ENCODE results near the gene HSDL2. TPM values are rescaled to one million over a fixed set of nuclear protein-coding genes. Genes with fewer than 3 reads are reported as not detected.
"Not testable (repeated sequence)": the region's sequence is repeated elsewhere in the genome, so short reads cannot be mapped to it uniquely, and the experiment has no call there.

The HSDL2 gene
- total and polyA plus RNA-seq, 2 donors from 2014 or later: 30.2 to 67.0 TPM

- Histone ChIP-seq H3K36me3 (ENCODE audit: control insufficient read depth in 2 of 3, insufficient read depth in 3 of 3, low read length in 3 of 3) (no peaks in the 10 kb centered on the region), H3K9ac (ENCODE audit: low read length in 3 of 3) (peak overlapping the region in 2 of 3 donors; percentile 20 to 24), H3K27ac (ENCODE audit: low read depth in 2 of 2, low read length in 2 of 2) (peak overlapping the region; percentile 26 to 72), H3K4me3 (ENCODE audit: low read length in 3 of 3) (no peak overlapping the region), H3K4me1 (ENCODE audit: control insufficient read depth in 2 of 3, insufficient read depth in 2 of 3, low read depth in 1 of 3, low read length in 3 of 3) (peaks cover 0 to 15% (median 7%) of the 10 kb centered on the region in 3 donors), H3K9me3 (ENCODE audit: control insufficient read depth in 2 of 3, insufficient read depth in 1 of 3, low read length in 3 of 3) (no peaks in the 10 kb centered on the region), H3K27me3 (ENCODE audit: control insufficient read depth, insufficient read depth, low read length) (no peaks in the 10 kb centered on the region)
- intact Hi-C loops (cut with DNase I): no loop called here
- DNase-seq (no peak), FAIRE-seq (no peak)
- no peak for TF ChIP-seq CTCF (IDR thresholded peaks at IDR 0.05; ENCODE audit: borderline replicate concordance, extremely low read depth, insufficient read depth)
Measured at GRCh38 chr9:112507001-112507680, 127.2 kb downstream of the HSDL2 start.

DNA sequence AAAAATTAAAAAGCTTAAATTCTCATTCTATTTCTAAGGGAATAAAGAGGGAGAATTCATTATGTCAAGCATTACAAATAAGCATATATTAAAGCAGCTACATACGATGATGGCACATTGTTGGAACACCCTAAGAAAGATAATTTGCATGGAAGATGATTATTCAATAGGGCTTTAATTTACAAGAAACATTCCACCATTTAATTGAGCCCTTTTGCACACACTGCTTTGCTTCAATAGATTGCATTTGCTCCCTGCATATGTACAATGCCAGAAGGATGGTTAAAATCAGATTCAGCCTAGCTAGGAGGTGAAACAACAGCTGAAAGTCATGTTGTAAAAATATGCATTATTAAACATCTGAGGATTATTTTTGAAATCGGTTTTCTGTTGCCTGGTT, 128.5 kb downstream of the HSDL2 start:
- no peak overlapping the region for H3K27ac ChIP-seq (ENCODE audit: low read depth in 2 of 2, low read length in 2 of 2)
- H3K4me3 ChIP-seq (ENCODE audit: low read length in 3 of 3): no peak overlapping the region
- no peaks in the 10 kb centered on the region for H3K27me3 ChIP-seq (ENCODE audit: control insufficient read depth, insufficient read depth, low read length)
- intact Hi-C loops (cut with DNase I): no loop called here
- no peak for DNase-seq
- TF ChIP-seq CTCF (IDR thresholded peaks at IDR 0.05; ENCODE audit: borderline replicate concordance, extremely low read depth, insufficient read depth): no peak
- H3K9me3 ChIP-seq (ENCODE audit: control insufficient read depth in 2 of 3, insufficient read depth in 1 of 3, low read length in 3 of 3): no peaks in the 10 kb centered on the region
- no peak overlapping the region for H3K9ac ChIP-seq (ENCODE audit: low read length in 3 of 3)
- peaks cover 0 to 10% (median 2%) of the 10 kb centered on the region in 3 donors for H3K4me1 ChIP-seq (ENCODE audit: control insufficient read depth in 2 of 3, insufficient read depth in 2 of 3, low read depth in 1 of 3, low read length in 3 of 3)
- no peak for FAIRE-seq
- no peaks in the 10 kb centered on the region for H3K36me3 ChIP-seq (ENCODE audit: control insufficient read depth in 2 of 3, insufficient read depth in 3 of 3, low read length in 3 of 3)

- DNase-seq; intact Hi-C loops (cut with DNase I); H3K9me3 ChIP-seq (ENCODE audit: control insufficient read depth in 2 of 3, insufficient read depth in 1 of 3, low read length in 3 of 3); H3K4me3 ChIP-seq (ENCODE audit: low read length in 3 of 3); H3K27ac ChIP-seq (ENCODE audit: low read depth in 2 of 2, low read length in 2 of 2); H3K9ac ChIP-seq (ENCODE audit: low read length in 3 of 3); H3K4me1 ChIP-seq (ENCODE audit: control insufficient read depth in 2 of 3, insufficient read depth in 2 of 3, low read depth in 1 of 3, low read length in 3 of 3); FAIRE-seq; H3K36me3 ChIP-seq (ENCODE audit: control insufficient read depth in 2 of 3, insufficient read depth in 3 of 3, low read length in 3 of 3); H3K27me3 ChIP-seq (ENCODE audit: control insufficient read depth, insufficient read depth, low read length): not testable (repeated sequence)
Measured at GRCh38 chr9:112512377-112512776, 132.5 kb downstream of the HSDL2 start.

GRCh38 chr9:112516769-112517168, 136.9 kb downstream of the HSDL2 start:
- Histone ChIP-seq H3K27ac (ENCODE audit: low read depth in 2 of 2, low read length in 2 of 2) (no peak overlapping the region), H3K4me1 (ENCODE audit: control insufficient read depth in 2 of 3, insufficient read depth in 2 of 3, low read depth in 1 of 3, low read length in 3 of 3) (no peaks in the 10 kb centered on the region), H3K9me3 (ENCODE audit: control insufficient read depth in 2 of 3, insufficient read depth in 1 of 3, low read length in 3 of 3) (no peaks in the 10 kb centered on the region), H3K27me3 (ENCODE audit: control insufficient read depth, insufficient read depth, low read length) (no peaks in the 10 kb centered on the region), H3K4me3 (ENCODE audit: low read length in 3 of 3) (no peak overlapping the region), H3K9ac (ENCODE audit: low read length in 3 of 3) (no peak overlapping the region), H3K36me3 (ENCODE audit: control insufficient read depth in 2 of 3, insufficient read depth in 3 of 3, low read length in 3 of 3) (no peaks in the 10 kb centered on the region)
- intact Hi-C loops (cut with DNase I): no loop called here
- FAIRE-seq (no peak), DNase-seq (no peak)
- TF ChIP-seq CTCF (IDR thresholded peaks at IDR 0.05; ENCODE audit: borderline replicate concordance, extremely low read depth, insufficient read depth): no peak

Data from kidney (tissue), 14 donors.